Adipose tissue (tissue), 3 donors: ENCODE results near the gene CAMK2D. TPM values are rescaled to one million over a fixed set of nuclear protein-coding genes. Genes with fewer than 3 reads are reported as not detected.
A peak's percentile ranks its signal among the peaks of the same experiment; 100 is the strongest.
"Not testable (repeated sequence)": the region's sequence is repeated elsewhere in the genome, so short reads cannot be mapped to it uniquely, and the experiment has no call there.

Experiments
- H3K27ac ChIP-seq: one replicate; pipeline ENCODE4 v1.5.1; 2013; ENCODE audit warnings: low read depth, low read length
- WGBS, 3 donors: extraction: QIAGEN DNeasy Blood & Tissue Kit; methylation state at CpG; one replicate each; pipeline ENCODE4 v1.1.7; 2013; 5-methylcytosine and 5-hydroxymethylcytosine counted together
- polyA plus RNA-seq, 3 donors: library from polyadenylated mRNA; stranded (reverse); fragments of 200-250 nt; gene quantifications; one replicate each; pipeline ENCODE4 v1.2.3, GENCODE V29; 2013
- donor health status: healthy with polysubstance abuse.
- donor health status: Bipolar disorder and iron deficiency.
- donor health status: healthy.

Gene CAMK2D
- polyA plus RNA-seq, 3 donors: 6.1 to 28.6 (median 26.5) TPM

DNA sequence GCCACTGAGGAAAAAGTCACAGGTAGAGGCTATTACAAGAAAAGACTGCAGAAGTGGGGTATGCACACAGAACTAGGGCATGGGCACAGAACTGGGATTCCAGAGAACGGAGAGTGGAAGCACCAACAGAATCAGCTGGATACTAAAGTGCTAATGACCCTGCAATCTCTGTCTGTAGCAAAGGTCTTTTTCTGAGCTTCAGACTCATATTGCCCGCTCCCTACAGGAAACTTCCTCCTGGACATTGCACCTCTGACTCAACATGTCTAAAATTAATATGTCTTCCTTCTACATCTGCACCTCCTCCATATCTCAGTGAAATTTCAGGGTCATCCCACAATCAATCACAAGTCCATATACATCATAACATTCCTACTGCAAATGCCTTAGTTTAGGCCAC lies 5.3 kb upstream of the CAMK2D start:
- WGBS, 3 donors: 96 to 98% (median 98%) methylated on average over 2 of the region's 2 CpGs

DNA sequence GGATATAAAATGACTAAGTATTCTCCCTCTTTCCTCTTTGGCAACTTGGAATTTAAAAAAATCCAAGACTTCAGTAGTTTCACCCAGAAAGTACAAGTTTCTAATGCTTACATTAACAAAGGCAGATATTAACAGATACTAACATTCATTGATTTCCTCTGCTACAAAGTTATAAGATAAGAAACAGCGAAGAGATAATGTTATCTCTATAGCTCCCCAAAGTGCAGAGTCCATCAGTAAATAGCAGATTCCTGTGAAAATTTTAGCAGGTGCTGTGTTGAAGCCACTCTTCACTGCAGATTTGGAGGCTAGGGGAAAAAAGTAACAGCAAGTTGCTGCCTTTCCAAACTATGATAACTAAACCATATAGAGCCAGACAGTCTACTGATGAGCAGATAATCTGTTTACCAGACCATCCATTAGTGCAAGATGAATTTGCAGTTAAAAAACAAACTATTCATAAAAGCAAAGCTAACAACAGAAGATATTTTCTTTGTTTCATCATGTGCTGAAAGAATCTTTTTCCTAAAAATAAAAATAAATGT lies 3.3 kb upstream of the CAMK2D start:
- 14 to 96% (median 90%) methylated on average over 1 of the region's 1 CpG for WGBS, 3 donors
- no peak overlapping the region for H3K27ac ChIP-seq

More for the DNA sequence above, 5.3 kb upstream of the CAMK2D start:
- H3K27ac ChIP-seq: no peak overlapping the region

DNA sequence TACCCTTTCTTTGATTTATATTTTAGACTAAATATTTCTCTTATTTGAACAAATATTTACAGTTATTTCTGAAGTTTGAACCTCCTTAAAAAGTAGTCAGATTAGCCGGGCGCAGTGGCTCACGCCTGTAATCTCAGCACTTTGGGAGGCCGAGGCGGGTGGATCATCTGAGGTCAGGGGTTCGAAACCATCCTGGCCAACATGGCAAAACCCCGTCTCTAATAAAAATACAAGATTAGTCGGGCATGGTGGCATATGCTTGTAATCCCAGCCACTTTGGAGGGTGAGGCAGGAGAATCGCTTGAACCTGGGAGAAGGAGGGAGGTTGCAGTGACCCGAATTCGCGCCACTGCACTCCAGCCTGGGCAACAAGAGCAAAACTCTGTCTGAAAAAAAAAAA lies 2.4 kb upstream of the CAMK2D start:
- WGBS, 3 donors: 71 to 97% (median 91%) methylated on average over 12 of the region's 12 CpGs
- not testable (repeated sequence) for H3K27ac ChIP-seq

DNA sequence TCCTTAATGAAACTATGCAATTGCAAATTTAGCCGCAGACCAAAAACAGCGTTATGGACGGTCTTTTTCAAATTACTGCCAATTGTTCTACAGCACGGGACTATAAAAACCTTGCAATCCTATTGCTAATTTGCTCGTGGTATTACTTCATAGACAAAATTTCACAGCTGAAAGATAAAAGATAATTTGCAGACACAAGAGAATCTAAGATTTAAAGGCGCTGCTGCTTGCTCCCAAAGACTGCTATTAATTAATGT lies 1.4 kb upstream of the CAMK2D start:
- no peak overlapping the region for H3K27ac ChIP-seq
- 6 to 10% (median 9%) methylated on average over 6 of the region's 6 CpGs for WGBS, 3 donors

DNA sequence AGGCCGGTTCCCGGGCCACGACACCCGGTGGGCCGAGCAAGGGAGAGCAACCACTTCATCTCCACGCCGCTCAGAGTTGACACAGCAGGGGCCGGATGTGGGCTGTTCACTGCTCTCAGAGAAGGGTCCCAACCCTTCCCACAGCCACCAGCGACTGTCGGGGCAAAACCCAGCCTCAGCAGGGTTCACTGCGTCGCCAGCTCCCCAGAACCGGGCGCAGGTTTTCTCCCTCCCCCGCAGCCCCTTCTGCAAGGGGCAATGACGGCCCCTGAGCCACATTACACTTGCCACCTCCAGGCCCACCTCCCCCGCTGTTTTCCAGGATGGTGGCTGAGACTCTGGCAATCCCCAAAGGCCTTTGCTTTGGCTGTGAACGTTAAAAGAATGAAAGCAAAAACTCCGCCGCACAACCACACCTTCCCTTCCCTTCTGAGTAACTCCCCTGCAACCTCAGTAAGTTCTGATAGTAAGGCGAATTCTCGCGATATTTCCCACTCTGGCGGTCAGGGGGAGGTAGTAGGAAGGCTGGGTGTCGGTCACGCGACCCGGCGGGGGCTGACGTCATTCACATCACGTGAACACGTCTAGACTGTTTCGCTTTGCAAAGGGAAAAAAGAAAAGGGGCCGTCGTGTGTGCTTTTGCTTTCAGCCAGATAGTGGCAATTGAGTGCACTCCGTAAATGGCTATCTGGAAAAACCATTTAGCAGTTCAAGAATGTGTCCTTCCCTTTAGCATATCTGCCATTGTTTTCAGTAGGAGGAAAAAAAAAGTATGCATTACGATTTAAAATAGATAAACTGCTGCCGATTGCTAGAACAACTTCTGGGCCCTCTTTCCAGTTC lies 869 bp upstream of the CAMK2D start:
- WGBS, 3 donors: 0% methylated on average over 36 to 38 of the region's 38 CpGs
- H3K27ac ChIP-seq: peak overlapping the region; percentile 90

DNA sequence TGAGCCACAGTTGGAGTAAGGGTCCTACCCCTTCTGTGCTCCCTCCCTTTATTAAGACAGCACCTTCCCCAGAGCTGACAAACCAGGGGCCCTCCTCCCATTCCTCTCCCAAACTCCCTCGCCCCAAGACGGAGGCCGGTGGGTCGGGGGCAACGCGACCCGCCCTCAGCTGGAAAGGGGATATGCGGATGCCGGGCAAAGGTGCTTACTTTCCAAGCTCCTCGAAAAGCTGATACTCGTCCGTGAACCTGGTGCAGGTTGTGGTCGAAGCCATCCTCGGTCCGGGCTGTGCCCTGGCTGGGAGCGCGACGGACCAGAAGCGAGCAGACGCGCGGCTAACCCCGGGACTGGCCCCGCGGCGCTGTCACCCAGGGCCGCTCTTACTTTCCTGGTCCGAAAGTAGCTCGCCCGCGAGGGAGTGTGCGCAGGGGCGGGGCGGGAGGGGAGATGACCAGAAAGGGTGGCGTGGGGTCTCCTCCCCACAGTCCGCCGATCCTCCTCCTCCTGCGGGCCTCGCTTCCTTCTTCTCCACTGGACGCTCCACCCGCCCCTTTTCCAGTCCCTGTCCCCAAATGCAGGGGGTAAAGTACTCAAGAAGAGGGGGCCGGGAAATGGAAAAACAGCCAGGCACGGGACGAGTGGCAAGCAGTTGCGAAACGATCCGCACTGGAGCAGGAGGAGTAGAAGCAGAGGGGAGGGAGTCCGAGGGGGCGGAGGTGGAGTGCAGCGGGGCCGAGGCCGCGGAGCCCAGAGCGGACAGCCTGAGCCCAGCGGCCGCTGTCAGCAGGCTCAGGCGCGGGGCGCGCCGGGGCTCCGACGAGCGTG lies 531 bp downstream of the CAMK2D start:
- H3K27ac ChIP-seq: peak overlapping the region; percentile 90
- 0 to 1% (median 1%) methylated on average over 51 to 64 of the region's 64 CpGs for WGBS, 3 donors

DNA sequence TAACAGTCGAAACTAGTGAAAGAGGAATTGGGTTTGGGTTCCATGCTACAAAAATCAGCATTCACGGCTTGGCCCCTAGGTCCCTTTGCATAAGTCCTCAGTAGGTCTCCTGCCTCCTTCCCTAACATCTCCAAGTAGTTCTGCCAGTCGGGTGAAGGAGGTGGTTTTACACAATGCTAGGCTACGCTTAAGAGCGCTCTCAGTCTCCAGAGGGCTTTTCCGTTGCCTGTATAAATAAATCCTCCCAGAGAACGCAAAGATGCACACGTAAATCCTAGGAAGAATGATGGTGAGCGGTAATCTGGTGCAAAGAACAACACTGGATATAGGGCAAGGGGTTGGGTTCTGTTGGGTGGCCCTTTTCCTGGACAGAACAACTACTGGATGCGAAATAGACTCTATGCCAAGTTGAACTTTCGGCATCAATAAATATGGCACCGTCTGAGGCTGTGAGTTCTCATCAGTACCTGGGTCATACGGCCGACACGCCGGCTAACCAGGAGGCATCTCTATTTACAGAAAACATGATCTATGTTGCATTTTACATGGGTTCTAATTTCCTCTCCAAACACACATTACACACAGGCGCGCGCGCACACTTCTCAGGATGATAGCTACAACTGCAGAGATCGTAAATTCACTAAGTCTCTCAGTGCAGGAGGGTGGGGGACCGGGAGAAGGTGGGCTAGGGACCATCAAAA lies 1.3 kb downstream of the CAMK2D start:
- H3K27ac ChIP-seq: peak overlapping the region; percentile 76
- 1 to 3% (median 2%) methylated on average over 22 of the region's 22 CpGs for WGBS, 3 donors

DNA sequence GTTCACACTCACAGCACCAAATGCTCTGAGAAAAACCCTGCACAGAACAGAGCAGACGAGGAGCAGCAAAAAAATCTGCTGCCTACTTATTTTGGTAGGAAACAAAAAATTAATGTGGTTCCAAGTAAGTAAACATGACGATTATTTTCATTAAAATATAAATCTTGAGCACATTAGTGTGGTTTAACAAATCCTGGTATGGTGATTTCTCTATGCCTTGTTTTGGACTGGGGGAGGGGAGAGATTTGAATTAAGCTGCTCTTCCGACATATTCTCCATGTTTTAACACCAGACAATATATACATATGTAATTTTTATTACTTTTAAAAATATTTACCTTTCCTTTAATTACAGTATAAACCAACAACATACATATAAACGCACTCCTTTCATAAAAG lies 1.8 kb downstream of the CAMK2D start:
- 11 to 30% (median 22%) methylated on average over 4 of the region's 4 CpGs for WGBS, 3 donors
- H3K27ac ChIP-seq: no peak overlapping the region

DNA sequence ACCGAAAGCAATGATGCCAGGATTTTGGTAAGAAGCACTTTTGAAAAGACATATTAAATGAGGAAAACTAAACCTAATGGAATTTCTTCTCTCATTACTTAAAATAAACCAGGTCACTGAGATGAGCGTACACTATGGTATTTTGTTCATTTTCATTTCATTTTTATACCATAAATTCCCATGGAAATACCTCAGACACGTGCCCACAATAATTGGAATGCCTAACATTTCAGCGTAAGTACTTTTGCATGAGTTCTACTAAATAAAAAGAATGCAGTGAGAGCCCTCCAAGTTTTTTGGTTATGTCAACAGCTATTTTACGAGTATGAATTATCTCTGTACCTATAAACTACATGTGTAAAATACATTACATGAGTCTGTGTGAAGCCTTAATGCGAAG lies 3.2 kb downstream of the CAMK2D start:
- no peak overlapping the region for H3K27ac ChIP-seq
- 80 to 91% (median 83%) methylated on average over 6 of the region's 6 CpGs for WGBS, 3 donors

DNA sequence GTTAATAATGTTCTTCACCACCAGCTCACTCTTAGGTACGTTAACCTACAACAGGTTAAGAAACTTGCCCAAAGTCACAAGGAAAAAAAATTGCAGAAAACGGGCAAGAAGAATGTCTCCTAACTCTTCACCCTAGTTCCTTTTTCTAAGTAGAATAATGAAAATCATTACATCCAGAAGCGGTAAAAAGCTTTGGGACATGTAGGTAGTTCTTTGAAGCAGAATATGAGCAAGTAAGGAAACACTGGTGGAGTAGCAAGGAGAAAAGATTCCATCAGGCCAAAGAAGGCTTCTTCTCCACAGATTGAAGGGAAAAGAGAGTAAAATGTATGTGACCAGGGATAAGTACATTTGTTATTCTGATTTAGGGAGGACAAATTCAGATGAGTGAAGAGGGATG lies 4.1 kb downstream of the CAMK2D start:
- no peak overlapping the region for H3K27ac ChIP-seq
- 82 to 93% (median 91%) methylated on average over 3 of the region's 3 CpGs for WGBS, 3 donors

DNA sequence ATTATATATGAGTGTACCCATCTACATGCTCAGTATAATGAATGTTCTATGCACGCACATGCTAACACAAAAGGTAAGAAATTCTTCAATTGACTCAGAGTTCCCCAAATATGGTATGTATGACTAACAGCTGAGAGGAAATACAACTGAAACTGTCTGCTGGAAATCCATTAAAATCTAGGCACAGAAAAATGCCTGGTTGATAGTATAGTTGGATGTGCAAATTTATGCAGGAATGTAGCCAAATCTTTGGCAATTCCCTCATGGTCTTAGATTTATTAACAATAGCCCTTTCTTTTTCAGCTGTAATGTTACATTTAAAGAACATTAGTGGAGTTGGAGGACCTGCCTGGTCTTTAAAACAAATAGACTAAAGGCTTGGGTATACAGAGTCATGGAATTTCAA lies 5.5 kb downstream of the CAMK2D start:
- WGBS, 3 donors: 72 to 93% (median 81%) methylated on average over 1 of the region's 1 CpG
- H3K27ac ChIP-seq: no peak overlapping the region

DNA sequence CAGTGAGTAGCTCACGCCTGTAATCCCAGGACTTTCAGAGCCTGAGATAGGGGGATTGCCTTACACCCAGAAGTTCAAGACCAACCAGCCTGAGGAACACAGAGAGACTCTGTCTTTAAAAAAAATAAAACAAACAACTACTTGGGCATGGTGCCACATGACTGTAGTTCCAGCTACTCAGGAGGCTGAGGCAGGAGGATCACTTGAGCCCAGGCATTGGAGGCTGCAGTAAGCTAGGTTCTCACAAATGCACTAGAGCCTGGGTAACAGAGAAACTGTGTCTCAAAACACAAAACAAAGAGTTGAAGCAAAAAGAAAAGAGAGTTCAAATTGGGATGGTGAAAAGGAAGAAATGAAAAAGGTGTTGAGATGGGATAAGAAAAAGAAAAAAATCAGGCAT lies 10.8 kb downstream of the CAMK2D start:
- no peak overlapping the region for H3K27ac ChIP-seq
- 96 to 100% (median 100%) methylated on average over 1 of the region's 1 CpG for WGBS, 3 donors

DNA sequence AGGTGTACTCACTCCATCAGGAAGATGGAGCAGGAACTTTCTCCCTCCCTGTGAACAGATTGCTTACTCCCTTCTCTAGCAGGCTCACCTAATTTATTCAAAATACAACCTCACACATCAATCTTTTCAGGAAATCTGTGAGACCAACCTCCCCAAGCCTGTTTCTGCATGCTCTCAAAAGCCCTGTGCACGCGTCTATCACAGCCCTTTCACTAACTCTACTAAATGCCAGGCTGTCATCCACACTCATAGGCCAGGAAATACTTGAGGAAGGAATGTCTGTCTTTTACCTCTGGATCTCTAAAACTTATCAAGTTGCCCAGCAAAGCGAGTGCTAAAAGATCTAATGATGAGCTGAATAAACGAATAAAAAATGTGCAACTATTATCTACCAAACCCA lies 11.2 kb downstream of the CAMK2D start:
- WGBS, 3 donors: 96 to 98% (median 96%) methylated on average over 4 of the region's 4 CpGs

DNA sequence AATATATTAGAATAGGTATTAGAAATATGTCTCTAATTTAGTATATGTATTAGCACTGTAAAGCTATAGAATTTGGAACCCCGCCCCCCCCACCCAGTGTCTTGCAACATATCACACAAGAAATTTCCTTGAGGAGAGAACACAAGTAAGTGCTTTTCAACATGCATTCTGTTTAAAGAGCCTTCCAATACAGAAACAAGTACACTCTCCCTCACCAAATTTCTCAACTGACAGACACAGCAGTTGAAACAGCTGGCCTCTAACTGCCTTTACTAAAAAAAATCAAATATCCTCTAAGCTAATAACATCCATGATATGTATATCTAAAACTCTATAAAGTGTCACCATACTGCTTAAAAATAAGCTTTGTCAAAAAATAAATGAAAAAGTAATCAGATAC lies 12.4 kb downstream of the CAMK2D start:
- H3K27ac ChIP-seq: no peak overlapping the region
- 86 to 93% (median 90%) methylated on average over 1 of the region's 1 CpG for WGBS, 3 donors

More for the DNA sequence above, 11.2 kb downstream of the CAMK2D start:
- H3K27ac ChIP-seq: no peak overlapping the region

DNA sequence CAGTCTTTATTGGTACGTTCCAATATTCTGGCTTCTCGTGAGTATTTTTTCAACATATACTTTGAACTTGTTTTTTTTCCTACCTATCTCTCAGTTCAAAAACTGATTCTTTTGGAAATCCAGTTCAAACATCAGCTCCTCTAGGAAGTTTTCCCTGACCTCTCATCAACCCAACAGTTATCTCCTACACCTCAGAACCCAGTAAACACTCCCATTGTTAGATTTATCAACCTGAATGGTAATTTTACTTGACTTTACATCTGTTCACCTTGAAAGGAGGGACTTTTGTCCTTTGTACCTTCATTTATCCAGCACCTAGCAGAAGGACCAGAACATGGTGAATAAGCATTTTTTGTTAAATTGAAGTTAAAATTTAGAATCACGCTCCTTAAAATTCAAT lies 13.6 kb downstream of the CAMK2D start:
- H3K27ac ChIP-seq: no peak overlapping the region
- WGBS, 3 donors: 93 to 98% (median 95%) methylated on average over 3 of the region's 3 CpGs

DNA sequence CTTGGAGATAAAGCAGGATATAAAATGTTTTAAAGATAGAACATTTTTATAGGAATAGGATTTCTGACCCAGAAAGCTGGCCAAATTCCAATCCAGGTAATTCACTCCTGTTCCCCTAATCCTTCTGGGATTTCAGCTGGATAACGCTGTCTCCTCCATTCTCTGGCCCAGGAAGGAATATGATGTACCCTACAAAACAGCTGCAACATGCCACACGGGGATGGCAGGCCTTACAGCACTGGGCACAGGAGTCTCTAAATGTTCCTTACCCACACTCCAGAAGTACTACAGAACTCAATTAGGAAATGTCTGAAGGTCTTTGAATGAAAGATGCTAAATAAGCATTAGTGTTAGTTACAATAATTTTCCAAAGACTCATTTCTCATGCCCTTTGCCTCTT lies 15.8 kb downstream of the CAMK2D start:
- 91 to 98% (median 96%) methylated on average over 2 of the region's 2 CpGs for WGBS, 3 donors
- H3K27ac ChIP-seq: no peak overlapping the region

DNA sequence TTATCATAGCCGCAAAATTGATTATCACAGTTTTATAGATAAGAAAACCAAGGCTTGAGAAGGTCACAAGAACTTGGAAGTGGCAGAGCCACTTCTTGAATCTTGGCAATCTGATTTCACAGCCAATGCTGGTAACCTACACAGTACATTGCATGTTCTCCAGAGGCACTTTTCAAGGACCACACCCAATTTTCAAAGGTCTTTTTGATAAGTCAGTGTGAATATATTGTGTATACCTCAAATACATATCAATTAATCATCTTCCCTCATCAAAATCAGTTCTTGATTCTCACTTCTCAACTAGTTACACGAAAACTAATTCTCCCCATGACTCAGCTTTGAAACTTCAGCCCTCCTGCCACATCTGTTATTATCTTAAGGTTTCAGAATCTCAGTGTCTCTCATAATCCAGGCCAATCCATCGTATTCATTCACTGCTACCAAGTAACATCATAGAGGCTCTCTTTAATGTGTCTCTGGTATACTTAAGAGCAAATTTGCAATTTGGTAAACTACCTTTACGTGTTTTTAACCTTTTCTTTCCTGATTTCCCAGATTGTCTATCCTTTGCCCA lies 16.8 kb downstream of the CAMK2D start:
- WGBS, 3 donors: 83 to 96% (median 88%) methylated on average over 4 of the region's 4 CpGs
- no peak overlapping the region for H3K27ac ChIP-seq

DNA sequence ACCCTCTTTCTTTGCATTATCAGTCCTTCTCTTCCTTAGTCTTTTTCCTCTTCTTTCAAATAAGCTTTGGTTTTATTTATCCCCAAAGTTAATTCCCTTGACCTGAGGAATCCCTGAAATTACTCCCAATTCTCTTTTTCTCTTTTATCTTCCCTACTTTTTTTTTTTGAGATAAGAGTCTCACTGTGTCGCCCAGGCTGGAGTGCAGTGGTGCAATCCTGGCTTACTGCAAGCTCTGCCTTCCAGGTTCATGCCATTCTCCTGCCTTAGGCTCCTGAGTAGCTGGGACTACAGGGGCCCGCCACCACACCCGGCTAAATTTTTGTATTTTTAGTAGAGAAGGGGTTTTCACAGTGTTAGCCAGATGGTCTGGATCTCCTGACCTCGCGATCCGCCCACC lies 17.8 kb downstream of the CAMK2D start:
- H3K27ac ChIP-seq: no peak overlapping the region
- WGBS, 3 donors: 88 to 93% (median 93%) methylated on average over 6 of the region's 6 CpGs

DNA sequence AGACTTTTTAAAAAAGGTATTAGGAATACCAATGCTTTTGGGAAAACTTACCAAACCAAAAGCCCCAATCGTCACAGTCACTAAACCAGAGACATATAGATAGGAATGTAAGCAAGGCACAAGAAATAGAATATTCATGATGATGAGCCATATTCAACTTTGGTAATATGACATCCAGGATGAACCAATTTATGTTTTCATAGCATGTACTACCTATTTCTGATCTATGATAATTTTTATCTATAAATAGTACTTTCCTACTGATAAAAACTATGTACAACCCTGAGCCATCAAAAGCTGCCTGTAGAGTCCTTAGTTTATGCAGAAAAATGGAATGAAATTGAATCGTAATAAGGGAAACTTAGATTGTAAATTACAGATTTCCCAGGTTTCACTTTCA lies 18.9 kb downstream of the CAMK2D start:
- H3K27ac ChIP-seq: no peak overlapping the region
- 68 to 92% (median 76%) methylated on average over 2 of the region's 2 CpGs for WGBS, 3 donors
